ENCODE results near the gene C16orf86.

The C16orf86 gene, protein sequence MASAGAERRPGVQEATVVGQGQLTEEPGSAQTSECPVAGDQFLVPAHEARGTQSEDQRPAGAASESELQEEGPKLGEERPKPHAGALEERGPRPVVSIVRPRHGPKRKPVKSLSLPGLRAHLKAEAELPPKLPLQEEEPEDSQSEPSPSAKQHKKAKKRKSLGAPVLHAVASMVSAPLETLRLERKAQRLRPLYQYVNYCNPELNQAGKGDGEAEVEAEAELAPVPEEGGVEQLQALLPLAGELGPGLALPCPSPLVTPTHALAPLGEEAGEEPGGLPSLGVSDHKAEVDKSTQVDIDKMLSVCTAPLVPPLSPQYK

GRCh38 chr16:67666559-67667452 lies at the start of gene C16orf86, which contains the start of gene ENKD1:
Gene C16orf86, plus strand, starts transcription at chr16:67666814. Its CDS starts 157 bp downstream, at chr16:67666971.
Gene ENKD1, minus strand, starts transcription at chr16:67666750. Its CDS starts 308 bp downstream, at chr16:67666442.
- DNase-seq, result peak; percentile 86

- DNase-seq, result no peak
Measured at GRCh38 chr16:67628216-67628615, 38.4 kb upstream of the C16orf86 start.

- DNase-seq, result no peak
Measured at GRCh38 chr16:67632415-67633172, 34.0 kb upstream of the C16orf86 start.

GRCh38 chr16:67636713-67637112 lies 29.9 kb upstream of the C16orf86 start:
- DNase-seq, result no peak

DNA sequence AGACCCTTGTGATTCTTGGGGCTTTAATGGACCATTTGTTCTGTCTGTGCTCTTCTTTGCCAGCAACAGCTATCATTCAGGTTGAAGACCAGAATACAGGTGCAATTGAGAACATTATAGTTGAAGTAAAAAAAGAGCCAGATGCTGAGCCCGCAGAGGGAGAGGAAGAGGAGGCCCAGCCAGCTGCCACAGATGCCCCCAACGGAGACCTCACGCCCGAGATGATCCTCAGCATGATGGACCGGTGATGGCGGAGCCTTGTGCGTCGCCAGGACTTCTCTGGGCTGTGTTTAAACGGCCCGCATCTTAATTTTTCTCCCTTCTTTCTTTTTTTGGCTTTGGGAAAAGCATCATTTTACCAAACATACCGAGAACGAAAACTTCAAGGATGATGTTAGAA lies 29.0 kb upstream of the C16orf86 start:
- DNase-seq, result no peak

DNA sequence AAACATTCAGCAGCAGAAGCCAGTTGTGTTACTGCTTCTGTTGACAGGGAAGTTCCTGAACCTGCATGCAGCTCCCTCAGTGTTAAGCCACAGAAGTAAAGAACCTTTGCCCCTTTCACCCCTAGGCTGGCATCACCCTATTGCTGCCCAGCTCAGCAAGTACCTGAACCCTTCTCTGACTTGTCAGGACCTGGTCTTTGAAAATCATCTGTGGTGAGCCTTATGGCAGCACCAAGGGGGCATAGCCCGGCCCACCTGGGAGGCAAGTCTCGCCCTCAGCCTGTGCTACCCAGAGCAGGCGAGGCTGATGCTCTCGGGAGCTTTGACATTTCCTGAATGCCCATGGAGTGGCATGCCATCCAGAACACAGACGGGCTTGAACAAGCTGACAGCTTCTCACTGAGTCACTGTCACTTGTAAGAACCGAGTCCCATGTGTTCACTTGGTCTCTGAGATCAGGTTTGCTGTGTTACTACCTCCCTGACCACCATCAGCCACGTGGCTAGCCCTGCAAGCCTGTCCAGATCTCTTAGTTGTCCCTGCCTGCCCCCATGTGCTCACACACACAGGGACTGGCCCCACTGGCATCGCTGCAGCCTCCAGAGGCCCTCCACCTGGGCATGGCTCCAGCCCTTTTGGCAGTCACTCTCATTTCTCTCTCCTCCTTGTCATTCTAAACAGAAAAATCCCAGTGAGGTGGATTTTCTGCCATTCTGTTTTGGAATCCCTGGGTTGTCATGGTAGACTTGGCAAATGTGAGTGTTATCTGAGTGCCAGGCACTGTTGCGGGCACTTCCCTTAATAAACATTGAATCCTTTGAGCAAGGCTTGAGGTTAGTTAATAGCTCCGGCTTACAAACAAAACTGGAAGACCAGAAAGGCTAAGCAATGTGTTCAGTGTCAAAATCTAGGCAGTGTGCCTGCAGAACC lies 24.6 kb upstream of the C16orf86 start:
- no peak for DNase-seq

GRCh38 chr16:67644038-67644437 lies 22.6 kb upstream of the C16orf86 start:
- DNase-seq, result no peak

DNA sequence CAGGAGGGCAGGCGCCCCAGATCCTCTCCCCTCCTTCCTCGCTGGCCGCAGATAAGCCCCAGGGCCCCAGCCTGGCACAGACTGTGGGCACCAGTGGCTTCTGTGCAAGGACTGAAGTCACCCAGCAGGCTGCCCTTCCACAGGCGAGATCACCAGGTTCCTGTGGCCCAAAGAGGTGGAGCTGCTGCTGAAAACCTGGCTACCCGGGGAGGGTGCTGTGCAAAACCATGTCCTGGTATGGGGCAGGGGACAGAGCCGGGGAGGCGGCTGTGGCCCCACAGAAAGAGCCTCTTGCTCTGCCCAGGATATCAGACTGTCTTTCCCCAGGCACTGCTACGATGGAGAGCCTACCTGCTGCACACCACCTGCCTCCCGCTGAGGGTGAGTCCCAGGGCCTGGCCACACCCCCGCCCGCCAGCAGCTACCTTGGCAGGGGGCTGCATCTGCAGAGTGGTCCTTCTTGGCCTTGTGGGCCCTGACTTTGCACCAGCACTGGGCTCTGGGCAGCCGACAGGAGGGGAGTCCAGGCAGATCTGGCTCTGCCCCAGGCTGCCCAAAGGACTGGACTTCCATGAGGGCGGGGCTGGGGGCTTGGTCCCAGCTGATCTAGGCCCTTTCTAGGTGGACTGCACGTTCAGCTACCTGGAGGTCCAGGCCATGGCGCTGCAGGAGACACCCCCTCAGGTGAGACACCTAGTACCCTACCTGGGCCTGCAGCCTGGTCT lies 21.1 kb upstream of the C16orf86 start:
- no peak for DNase-seq

DNA sequence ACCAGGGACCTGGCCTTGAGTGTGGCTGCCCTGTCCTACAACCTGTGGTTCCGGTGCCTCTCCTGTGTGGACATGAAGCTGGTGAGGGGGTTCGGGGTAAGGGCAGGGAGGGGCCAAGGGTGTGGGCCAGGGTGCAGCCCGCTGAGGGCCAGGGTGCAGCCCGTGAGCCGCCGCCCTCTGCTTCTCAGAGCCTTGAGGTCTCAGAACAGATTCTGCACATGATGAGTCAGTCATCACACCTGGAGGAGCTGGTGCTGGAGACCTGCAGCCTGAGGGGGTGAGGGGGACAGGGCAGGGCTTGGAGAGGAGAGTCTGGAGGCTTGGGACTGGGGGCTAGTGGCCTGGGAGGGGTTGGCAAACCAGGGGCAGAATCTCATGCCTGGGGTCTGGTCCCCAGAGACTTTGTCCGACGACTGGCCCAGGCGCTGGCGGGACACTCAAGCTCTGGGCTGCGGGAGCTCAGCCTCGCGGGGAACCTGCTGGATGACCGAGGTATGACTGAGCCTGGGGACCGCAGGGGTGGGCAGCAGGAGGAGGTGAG lies 19.4 kb upstream of the C16orf86 start:
- no peak for DNase-seq

DNA sequence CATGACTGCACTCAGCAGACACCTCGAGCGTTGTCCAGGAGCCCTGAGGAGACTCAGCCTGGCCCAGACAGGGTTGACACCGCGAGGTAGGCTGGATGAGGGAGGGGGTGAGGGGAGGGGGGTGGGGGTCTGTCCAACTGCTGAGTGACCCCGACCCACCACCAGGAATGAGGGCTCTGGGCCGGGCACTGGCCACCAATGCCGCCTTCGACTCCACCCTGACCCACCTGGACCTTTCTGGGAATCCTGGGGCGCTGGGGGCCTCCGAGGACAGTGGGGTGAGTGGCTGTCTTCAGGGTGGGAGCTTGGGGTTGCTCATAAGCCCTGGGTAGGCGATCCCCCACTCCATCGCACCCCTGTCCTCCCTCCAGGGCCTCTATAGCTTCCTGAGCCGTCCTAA lies 18.9 kb upstream of the C16orf86 start:
- no peak for DNase-seq

- no peak for DNase-seq
Measured at GRCh38 chr16:67648088-67648763, 18.4 kb upstream of the C16orf86 start.

DNA sequence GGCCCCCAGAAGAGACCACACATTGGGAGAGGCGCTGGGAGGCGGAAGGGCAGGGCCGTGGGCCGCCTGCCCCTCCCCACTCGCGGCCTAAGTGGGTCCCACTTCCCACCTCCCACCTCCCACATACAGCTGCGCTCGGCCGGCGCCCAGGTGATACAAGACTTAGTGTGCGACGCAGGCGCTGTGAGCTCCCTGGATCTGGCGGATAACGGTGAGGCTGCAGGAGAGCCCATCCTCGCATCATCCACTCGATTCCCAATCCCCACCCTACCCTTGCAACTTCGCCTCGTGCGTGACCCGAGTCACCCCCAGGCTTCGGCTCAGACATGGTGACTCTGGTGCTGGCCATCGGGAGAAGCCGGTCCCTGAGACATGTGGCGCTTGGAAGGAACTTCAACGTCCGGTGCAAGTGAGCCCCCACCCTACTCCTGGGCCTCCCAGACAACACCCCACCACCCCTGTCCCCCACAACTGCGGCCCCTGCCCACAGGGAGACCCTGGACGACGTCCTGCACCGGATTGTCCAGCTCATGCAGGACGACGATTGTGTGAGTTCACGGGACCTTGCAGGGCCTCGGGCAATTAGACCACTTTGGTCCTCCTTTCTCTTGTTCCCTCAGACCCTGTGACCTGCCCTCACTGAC lies 17.7 kb upstream of the C16orf86 start:
- no peak for DNase-seq

DNA sequence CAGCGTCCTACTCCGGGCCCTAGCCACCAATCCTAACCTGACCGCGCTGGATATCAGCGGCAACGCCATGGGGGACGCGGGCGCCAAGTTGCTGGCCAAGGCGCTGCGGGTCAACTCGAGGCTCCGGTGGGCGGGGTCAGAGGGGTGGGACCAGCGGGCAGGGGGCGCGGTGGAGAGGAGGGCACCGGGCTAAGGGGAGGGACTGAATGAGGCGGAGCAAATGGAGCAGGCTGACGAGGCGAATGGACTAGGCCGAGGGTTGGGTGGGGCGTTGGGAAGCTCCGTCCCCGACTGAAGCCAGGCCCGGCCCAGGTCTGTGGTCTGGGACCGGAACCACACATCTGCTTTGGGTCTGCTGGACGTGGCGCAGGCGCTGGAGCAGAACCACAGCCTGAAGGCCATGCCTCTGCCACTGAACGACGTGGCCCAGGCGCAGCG lies 17.1 kb upstream of the C16orf86 start:
- DNase-seq, result no peak

- DNase-seq, result no peak
Measured at GRCh38 chr16:67650023-67650422, 16.6 kb upstream of the C16orf86 start.

GRCh38 chr16:67651039-67651438 lies 15.6 kb upstream of the C16orf86 start:
- DNase-seq, result no peak

- no peak for DNase-seq
Measured at GRCh38 chr16:67651847-67652246, 14.8 kb upstream of the C16orf86 start.

- DNase-seq, result no peak
Measured at GRCh38 chr16:67652578-67653127, 14.0 kb upstream of the C16orf86 start.

- DNase-seq, result no peak
Measured at GRCh38 chr16:67653128-67653788, 13.4 kb upstream of the C16orf86 start.
